Endometrium (tissue), 2 donors: ENCODE results near the gene TBC1D22A.

Source experiments
- FAIRE-seq: peaks from 2 replicates; lab custom pipeline; 2012; peaks lifted over from hg19 to GRCh38; lab: Jason Lieb, UNC
- donor health status: control.
- donor health status: control.

TBC1D22A gene

DNA sequence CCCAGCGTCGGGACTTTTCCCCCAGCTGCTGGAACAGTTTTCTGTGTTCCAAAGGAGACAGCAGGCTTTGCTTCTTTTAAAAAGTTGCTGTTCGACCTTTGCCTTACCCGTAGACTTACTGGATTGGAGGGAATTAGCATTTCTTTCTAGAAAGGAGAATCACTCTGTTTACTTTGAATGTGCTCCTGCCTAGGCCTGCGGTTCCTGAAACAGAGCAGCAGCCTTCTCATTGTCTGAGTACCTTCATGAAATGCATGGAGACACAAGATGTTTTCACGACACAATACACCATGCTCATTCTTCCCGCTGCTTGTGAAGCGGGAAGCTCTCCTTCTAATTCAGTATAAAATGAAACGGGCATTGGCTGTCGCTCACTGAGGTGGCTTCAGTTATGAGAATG lies 196.2 kb downstream of the TBC1D22A start:
- FAIRE-seq = no peak

DNA sequence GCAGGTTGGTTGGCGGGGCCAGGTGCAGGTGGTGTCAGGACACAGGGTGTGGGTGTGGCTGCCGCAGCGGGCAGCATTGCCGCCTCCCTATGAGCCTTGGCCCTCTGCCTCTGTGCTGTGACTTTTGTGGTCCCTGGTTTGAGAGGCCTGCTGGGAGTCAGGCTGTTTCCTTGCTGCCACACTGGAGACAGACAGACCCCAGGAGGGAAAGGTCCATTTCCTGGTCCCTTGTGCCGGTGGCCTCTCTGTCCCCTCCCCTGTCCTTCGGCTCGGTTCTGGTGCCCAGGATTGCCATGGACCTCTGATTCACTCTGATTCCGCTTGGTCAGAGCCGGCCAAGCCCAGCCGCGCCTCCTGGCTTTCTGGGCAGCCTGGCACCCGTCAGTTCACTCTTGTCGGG lies 196.9 kb downstream of the TBC1D22A start:
- FAIRE-seq = no peak

DNA sequence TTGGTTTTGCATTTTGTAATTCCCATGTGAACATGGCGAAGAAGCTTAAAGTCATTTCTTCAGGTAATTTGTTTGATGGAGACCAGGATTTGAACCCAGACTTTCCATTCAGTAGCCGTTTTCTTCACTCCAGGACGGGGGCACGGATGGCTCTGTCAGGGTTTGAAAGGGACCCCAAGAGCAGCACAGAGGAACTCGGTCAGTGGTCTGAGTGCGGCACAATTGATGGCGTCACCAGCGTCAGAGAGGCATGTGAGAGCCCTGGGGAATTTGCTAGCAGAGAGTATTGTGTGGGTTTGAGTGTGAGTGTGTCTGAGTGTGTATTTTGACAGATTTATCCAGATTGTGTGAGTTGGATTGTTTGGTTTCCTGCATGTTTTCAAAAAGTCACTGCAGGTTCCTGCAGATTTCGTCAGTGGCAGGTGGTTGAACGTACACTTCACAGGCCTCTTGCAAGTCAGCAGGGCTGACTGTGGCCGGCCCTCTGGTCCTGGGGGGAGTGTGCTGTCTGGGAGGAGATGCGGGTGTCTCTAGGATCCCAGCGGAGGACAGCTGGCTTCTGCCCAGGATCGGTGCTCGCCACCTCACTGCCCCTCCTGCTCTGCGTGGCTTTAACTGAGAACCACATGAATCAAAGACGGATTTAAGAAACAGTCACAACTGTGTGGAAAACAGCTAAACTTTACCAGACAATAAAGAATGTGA lies 199.3 kb downstream of the TBC1D22A start:
- no peak for FAIRE-seq

DNA sequence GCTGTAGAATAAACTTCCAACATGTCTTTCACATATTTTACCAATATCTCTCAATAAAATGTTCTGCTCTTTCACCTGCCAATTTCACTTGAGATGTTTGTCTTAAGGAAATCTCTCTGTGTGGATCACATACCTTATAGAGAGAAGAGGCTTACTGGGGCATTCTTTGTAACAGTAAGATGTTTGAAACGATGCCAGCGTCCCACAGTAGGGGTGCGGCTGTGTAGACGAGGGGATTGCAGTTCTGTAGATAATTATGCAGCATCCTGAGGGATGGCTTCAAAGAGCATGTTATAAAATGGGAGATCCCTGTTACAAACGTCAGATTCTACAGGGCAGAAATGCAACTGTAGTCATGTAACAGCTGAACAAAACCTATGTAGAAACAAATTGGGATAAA lies 200.0 kb downstream of the TBC1D22A start:
- FAIRE-seq = no peak

DNA sequence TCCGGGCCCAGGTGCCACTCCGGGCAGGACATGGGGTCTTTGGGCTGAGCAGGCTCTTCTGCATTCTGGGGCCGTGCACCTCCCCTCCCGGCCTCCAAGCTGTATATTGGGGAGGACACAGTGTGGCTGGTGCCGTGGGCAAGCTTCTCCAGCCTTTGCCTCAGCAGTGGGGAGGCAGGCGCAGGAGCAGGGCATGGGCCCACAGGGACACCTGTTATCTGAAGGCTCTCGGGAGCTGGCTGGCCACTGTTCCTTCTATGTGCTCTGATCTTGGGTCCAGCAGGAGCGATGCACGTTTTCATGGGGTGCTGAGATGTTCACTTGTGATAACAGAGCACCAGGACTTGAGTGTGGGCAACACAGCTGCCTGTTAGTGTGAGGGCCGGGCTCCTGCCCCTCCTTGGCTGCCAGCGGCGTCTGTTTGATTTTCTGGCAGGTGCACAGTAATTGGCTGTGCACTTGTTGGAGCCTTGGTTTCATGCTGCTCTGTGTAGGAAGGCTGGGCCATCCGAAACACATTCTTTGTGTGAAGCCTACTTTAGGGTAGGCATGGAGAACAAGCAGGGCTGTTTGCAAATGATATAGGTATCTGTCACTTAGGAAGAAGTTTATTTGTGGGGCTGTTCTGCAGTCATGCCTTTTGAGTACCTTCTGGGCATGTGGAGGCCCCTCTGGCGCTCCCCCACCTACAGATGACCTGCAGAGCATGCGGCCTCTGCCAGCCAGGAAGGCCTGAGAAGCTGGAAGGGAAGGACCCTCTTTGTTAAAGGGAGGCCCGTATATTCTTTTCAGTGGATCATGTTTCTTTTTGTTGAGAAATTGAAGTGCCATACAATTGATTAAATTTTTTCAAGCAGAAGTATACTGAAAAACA lies 201.5 kb downstream of the TBC1D22A start:
- FAIRE-seq = no peak

DNA sequence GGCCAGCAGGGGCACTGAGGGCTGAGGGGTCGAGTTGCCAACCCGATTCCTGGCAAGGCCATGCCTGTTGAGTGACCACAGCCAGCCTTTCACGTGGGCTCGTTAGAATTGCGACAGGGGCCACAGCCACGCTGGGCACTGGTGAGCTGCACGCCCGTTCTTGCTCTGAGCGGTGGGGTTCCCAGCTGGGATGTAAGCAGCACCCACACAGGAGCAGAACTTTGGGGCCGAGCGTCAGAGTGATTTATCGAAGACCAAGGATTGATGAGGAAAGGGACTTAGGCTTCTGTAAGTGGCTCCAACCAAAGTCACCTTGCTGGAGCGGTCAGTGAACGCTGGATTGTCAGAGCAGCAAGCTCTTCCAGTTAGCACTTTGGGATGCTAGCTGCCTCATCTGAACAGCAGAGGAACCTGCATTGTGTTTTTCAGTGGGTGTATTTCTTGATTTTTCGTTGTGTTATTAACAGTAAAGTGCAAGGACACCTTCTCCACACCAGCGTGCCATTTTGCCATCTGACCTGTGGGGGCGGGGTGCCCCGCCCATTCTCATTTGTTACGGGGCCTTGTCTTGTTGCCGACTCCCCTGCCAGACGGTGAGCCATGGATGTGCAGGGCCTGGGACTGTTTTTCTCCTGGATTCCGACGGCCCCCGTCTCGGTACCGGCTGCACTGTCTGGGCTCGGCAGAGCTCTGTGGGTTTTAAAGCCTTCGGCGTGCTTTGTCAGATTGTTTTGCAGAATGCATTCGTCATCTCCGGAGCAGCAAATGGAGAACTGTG lies 202.5 kb downstream of the TBC1D22A start:
- no peak for FAIRE-seq

DNA sequence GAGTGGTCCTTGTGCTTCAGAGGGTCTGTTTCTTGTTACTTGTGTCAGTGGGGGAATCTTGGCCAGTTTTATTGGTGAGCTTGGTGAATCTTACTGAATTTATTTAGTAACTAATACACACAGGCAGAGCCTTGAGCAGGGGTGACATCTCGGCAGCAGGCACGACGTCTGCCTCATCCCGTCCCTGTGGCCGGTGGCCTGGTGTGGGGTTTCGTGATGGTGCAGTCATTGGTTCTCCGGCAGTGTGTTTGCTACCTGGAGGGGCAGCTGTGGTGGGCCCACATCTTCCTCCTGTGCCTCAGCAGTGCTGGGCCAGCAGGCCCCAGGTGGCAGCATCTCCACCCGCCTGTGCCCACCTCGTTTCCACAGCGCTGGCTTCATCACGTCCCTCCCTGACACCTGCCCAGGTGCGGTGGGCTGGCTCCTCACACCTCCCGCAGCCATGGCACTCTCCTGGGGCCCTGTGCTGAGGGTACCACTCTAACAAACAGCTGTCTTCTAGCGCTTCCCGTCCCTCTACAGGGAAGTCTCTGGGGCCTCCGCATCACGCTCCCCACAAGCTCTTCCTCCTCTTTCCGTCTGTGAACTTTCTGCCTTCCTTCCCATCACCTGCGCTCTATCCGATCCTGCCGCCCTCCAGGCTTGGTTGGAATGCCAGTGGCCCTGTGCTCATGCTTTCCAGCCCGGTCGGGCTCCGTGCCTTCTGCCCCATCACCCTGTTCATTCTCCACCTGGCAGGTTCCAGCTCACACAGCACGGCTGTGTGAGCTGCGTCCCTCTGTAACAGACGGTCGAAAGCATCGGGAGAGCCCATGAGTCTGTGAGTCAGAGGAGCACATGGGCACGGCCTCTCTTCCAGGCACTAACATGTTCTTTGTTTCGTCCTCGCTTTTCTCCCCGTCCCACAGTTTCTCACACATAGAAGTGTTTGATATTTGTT lies 203.4 kb downstream of the TBC1D22A start:
- FAIRE-seq = no peak

DNA sequence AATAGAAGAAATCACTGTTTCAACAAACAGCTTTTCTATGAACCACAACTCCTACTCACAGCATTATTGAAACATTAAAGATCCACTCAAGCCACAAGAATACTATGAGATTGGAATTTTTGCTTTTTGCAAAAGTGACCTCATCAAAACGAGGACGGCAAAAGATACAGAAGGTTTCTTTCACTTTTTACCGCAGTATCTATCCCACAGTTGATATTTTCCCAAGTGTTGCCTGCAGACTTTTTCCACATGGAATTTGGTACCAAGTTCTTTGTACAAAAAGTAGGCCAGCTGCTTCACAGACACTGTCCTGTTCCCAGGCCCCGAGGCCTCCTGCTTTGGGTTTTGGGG lies 204.0 kb downstream of the TBC1D22A start:
- no peak for FAIRE-seq

DNA sequence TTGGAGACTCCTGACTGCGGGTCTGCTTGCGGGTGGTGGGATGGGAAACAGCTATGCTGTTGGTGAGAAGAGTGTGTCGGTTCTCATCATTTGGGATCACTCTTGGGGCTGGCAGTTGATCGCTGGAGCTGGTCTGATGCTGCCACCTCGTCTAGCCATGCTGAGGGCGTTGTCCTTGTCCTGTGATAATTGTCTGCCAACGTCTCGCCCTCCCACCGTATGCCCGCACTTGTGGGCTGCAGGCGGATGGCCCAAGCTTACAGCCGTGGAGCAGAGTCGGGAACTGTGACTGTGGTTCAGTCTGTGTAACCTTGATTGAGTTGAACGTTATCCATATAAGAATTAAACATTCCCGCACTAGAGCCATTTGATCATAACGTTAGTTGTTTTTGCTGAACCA lies 204.4 kb downstream of the TBC1D22A start:
- FAIRE-seq = no peak

DNA sequence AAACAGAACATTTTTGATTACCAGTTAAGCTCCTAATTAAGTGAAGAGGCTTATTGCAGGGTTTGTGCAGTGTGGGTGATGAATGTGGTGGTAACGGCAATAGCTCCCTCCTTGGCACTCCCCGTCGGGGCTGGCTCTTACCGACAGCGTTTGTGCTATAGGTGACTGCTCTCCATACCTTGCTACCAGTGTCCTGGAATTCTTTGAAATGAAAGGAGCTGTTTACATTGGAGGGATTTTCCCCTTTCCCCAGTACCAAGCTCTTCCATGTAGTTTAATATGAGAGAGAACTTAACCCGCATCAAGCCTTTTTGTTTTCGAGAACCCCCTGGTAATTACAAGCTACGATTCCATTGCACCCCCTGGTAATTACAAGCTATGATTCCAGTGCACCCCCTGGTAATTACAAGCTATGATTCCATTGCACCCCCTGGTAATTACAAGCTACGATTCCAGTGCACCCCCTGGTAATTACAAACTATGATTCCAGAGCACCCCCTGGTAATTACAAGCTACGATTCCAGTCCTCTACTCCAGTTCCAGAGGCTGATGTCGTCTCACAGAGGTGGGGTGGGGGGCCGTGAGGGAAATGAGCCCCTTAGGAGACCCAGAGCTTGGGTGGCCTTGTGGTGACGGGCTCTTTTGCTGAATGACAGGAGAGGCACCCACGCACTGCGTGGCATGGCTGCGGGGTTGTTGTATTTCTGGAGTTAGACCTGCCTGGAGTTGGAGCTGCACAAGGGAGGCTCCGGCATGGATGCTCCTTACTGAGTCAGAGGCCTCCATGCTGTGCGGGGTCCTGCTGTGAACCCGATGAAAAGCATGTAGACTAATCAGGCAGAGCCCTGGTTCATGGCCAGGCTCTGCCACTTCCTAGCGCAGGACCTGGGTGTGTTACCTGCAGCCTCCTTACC lies 205.3 kb downstream of the TBC1D22A start:
- no peak for FAIRE-seq

DNA sequence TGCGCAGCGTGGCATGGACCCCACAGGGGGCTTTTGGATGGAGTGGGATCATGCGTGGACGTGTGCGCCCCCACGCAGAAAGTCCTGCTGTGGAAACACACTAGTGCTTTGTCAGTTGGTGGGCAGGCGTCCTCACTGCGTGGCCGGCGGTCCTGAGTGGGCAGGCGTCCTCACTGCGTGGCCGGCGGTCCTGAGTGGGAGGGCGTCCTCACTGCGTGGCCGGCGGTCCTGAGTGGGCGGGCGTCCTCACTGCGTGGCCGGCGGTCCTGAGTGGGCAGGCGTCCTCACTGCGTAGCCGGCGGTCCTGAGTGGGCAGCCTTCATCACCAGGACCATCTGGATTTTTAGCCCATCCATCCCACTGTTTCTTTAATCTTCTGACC lies 205.9 kb downstream of the TBC1D22A start:
- FAIRE-seq = no peak

DNA sequence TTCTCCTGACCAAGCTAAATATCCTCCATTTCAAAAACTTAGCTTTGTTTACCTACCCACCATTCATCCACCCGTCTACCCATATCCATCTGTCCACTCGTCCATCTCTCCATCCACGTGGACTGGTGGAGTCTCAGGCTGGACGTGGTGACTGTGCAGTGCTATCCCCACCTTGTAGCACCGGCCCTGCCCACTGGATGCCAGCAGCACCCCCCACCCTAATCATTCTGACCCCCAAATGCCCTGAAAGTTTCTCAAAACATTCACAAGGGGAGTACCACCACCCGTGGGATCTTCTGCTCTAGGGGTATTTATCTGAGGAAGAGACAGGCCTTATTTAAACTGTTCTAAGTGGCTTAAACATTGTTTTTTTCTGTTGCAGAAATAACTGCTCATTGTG lies 206.4 kb downstream of the TBC1D22A start:
- FAIRE-seq = no peak

DNA sequence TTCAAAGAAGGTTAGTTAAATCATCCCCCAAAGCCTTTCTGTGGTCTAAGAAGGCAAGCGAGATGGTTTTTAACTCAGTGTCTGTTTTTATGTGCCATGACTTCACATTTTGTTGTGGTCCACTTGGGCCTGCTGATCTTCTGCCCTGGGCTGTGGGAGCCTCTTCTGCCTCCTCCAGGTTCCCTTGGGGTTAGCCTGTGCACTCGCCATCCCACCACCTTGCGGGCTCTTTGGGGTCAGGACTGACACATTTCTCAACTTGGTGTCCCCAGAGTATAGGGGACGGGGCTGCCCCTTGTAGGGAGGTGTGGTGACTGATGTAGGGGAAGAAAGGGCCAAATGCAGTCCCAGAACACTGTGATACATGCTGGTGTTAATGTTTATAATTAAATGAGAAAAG lies 207.0 kb downstream of the TBC1D22A start:
- FAIRE-seq = no peak

DNA sequence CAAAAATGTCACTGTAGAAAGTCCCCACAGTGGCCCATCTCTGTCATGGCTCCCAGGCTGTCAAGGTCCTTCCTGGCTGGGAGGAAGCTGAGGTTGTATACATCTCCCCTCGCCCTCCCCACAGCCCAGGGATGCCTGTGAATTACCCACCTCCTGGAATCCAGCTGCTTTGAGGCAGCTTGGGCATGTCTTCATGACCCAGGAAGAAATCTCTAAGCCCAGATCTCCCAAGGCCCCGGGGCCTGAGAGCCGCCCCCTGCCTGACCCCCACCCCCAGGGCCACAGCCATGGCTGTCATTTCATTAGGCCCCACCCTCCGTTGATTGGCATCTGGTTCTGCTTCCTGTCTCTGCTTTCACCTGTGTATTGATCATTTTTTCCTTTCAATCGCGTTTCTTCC lies 207.5 kb downstream of the TBC1D22A start:
- FAIRE-seq = no peak

DNA sequence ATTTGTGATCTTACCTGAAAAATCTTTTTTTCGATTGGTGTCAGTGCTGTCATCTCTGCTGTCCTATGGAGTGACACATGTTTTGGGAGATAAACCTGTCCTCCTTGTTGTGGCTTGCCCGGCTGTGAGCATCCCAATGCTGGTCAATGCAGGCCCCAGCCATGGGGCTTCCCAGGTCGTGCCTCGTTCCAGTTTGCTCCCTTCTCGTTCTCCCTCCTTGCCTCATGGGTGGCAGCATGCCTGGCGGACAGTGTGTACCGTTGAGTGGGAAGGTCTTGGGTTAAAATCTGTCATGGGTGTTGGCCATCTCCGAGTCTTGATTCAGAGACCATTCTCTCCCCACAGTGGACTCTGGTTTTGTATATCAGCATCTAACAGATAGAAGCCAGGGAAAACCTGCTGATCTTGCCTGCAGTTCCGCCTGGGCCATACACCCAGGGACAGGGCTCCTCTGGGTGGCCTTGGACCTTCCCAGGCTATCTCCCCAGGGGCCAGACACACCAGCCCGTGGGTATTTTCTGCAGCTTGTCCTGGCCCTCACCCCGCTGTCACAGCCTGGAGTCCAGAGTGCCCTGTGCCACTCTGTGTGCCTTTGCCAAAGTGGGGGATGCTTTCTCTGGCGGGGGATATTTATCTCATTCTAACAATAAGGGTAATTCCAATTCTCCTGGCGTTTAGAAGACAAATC lies 208.1 kb downstream of the TBC1D22A start:
- FAIRE-seq = no peak

DNA sequence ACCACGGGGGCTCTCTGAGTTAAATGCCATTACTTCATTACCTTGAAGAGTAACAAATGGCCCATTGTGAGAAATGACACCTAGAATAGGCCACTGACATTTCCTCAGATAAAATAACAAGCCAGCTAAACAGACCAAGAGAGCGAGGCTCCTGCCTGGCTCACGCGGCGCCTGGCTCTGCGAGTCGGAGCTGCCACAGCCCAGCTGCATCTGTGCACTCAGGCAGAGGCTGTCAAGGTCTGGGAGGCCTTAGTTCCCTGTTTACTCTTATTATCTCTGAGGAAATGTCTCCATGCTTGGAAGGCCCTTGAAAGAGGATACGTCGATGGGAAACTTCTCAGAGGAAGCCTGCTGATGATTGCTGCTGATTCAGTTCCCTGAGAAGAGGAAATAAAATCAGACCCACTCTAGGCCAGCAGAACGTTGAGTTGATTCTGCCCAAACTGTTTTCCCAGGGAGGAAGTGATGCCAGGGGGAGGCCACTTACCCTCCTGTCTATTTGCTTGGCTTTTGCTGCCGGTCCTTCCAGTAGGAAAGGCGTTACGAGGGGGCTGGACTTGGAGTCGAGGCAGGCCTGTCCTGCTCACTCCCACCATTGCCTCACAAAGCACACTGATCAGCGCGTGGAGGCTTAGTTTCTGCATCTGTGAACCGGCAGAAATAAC lies 208.8 kb downstream of the TBC1D22A start:
- FAIRE-seq = no peak

DNA sequence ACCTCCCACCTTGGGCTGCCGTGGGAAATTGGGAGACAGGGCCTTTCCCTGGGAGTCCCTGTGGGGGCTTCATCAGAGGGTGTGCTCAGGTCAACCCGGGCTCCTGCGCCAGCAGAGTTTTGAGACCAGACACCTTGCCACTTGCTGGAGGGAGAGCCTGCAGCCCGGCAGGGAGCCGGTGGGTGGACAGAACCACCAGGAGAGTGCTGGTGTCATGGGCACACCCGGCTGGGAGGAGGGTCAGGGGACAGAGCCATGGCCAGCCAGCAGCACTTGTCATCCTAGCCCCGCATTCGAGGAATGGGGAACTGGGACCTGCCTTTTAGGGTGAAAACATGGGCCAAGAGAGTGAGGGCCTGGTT lies 209.3 kb downstream of the TBC1D22A start:
- FAIRE-seq = no peak

DNA sequence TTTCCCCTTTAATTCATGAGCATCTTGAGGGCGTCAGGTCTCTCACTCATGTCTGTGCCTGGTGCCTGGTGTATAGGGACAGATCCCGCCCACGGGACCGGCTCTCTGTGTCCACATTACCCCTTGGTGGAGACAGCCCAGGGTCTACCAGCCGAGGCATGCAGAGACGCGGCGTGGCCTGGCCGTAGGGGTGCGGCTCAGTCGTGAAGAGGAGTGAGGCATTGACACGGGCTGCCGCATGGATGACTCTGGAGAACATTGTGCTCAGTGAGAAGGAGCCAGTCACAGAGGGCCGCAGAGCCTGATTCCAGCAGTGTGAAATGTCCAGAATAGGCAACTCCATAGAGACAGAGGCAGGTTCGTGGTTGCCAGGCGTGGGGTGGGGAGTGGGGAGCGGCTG lies 209.8 kb downstream of the TBC1D22A start:
- no peak for FAIRE-seq
